ENCODE data around the gene OPCML.

GRCh38 chr11:132957881-132958280 lies 574.4 kb downstream of the OPCML start:
- TF ChIP-seq CTCF (conservative IDR thresholded peaks at IDR 0.05; ENCODE audit: low read length) (no peak), EZH2phosphoT487 (IDR thresholded peaks at IDR 0.05; ENCODE audit: borderline replicate concordance) (no peak)
